ENCODE data around the gene ABCA1. TPM values are rescaled to one million over a fixed set of nuclear protein-coding genes. Genes with fewer than 3 reads are reported as not detected.

The ABCA1 gene
- total RNA-seq, 4 donors from 2014 or later: 101 to 182 (median 151) TPM

DNA sequence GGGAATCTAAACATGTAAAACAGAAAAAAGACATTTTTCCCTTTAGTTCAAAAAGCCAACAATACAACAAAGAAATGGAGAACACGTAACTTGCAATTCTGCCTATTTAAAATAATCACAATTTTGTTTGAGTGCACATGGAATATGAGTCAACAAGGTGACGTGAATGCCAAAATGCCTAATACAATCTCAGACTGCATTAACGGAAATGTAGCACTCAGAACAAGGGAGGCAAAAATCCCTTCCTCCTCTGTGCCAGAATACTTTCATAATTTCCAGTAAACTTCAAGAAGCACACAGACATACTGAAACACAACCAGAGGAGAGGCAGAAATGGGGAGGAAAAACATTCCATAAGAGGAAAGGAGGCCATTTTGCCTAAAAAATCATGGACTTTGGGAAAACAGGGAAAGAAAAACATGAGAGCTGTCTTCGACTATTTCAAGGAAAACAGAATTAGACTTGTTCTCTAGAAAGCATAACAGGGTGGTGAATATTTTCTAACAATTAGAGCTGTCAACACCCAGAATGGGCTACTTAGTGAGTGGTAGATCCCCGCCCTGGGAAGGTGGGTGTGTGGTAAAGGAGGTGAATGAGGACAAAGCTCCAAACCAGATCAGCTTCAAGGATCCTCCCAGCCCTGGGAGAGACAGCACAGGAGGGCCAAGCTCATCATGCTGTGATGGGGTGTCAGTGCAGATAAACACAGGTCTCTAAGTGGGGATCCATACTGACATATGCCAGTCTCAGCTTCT, 48.2 kb downstream of the ABCA1 start:
- no peak for TF ChIP-seq CTCF (IDR thresholded peaks at IDR 0.05; ENCODE audit: low read depth)

DNA sequence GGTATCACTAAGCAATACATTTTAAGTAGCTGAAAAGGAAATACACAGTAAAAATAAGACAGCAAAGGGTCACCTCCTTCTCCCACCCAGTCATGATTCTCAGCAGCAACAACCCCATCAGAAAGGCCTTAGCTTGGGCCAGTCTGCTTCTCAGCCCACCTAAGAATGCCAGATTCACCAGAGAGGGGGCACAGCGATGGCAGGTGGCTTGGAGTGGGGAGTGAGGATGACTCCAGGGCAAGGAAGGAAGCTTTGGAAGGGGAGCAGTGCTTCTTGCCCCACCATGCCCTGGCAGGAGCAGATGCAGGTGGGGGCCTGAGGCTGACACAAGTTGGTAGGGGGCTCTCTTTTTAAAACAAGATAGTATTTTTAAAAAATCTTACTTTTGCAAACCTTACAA, 51.4 kb downstream of the ABCA1 start:
- TF ChIP-seq CTCF (IDR thresholded peaks at IDR 0.05; ENCODE audit: low read depth): no peak

- TF ChIP-seq CTCF (IDR thresholded peaks at IDR 0.05; ENCODE audit: low read depth): no peak
Observed at GRCh38 chr9:104875897-104876296, 52.1 kb downstream of the ABCA1 start.

DNA sequence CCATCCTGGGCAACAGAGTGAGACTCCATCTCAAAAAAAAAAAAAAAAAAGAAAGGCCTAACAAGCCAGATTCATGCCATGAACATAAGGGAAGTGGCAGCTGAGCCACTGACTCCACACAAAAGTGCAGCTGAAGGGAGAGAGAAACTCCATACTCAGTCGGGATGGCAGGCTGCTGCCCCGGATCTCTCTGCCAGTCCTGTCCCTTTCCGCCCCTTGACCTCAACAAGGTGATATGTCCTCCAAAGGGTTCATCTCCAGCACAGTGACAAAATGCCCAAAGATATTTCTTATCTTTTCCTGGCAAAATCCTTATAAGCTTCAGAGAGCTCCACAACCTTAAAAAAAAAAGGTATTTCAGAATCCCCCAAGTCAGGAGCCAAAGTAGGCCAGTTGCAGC, 52.6 kb downstream of the ABCA1 start:
- TF ChIP-seq CTCF (IDR thresholded peaks at IDR 0.05; ENCODE audit: low read depth): no peak

DNA sequence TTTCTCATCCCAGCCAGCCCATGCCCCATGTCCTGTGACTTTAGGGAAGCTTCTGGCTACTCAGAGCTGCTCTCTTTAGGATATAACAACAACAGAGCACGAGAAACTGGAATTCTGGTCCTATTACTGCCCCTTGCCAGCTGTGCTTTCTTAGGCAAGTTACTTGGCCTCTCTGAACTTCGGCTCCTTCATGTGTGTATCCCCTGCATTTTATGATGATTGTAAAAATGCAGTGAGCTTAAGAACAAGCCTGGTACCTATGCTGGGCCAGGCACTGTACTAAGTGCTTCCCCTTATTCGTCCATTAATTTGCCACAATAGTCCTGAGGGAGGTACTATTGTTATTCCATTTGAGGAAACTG, 54.5 kb downstream of the ABCA1 start:
- TF ChIP-seq CTCF (IDR thresholded peaks at IDR 0.05; ENCODE audit: low read depth): no peak

DNA sequence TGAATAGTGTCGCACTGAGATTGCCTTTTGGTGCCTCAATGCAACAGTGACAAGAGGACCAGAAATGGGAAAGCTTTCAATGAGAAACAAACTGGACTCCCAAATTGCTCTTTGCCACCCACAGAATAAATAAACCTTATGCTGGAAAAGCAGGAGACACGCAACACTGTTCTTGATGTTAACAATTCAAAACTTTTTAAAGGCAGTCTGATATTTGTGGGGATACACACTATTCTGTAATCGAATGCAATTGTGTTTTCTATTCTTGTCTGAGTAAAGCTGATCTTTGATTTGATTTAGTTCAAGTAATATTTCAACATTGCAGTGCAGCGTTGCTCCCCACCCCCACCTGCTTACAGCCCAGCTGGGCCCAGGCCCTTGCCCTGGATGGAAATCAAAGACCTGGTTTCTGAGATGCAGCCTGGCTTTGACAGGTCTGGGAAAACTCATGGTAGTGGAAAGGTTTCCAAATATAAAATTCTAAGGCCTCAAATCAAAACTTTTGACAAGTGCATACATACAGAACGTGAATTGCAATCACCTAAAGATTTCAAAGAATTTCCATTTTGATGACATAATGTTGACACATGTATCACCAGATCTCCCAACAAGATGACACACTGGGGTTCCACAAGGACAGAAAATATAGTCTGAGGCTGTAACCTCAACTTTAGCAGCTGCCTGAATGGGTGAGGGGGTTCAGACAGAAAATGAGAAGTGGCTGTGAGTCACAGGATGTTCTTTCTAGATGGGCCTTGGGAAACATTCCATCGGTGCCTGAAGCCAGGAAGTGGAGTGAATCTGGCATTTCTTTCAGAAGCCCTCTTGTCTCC, 55.1 kb downstream of the ABCA1 start:
- TF ChIP-seq CTCF (IDR thresholded peaks at IDR 0.05; ENCODE audit: low read depth): no peak

DNA sequence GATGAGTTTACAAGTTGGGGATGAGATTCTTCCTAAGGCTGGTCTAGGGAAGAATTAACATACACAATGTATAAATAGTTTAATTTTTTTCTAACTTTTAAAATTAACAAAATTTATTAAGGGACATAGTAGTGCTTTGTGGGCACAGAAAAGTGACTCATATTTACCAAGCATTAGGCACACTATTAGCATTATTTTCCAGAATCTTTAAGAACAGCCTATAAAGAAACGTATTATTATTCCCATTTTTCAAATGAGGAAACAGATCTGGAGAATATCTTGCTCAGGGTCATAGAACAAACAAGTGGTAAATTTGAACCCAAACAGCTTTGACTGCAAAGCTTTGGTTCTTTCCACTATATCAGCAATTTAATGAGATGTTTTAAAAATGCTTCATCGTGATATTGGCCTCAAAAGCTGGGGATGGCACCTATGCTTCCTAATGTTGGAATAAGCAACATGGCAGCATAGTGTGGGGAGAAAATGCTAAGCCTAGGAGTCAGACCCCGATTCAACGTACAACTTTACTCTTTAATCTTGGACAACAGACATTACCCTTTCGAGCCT, 55.9 kb downstream of the ABCA1 start:
- no peak for TF ChIP-seq CTCF (IDR thresholded peaks at IDR 0.05; ENCODE audit: low read depth)
